Stimulated activated naive CD4-positive, alpha-beta T cell treated with Interleukin-2 at 50 U/mL for 16 hours (primary cell): ENCODE measurements around the gene HMGCL.
"Not testable (repeated sequence)": the region's sequence is repeated elsewhere in the genome, so short reads cannot be mapped to it uniquely, and the experiment has no call there.

Experiments used
- DNase-seq: peaks from one replicate; lab custom pipeline; 2025; lab: John Stamatoyannopoulos, UW

HMGCL gene

DNA sequence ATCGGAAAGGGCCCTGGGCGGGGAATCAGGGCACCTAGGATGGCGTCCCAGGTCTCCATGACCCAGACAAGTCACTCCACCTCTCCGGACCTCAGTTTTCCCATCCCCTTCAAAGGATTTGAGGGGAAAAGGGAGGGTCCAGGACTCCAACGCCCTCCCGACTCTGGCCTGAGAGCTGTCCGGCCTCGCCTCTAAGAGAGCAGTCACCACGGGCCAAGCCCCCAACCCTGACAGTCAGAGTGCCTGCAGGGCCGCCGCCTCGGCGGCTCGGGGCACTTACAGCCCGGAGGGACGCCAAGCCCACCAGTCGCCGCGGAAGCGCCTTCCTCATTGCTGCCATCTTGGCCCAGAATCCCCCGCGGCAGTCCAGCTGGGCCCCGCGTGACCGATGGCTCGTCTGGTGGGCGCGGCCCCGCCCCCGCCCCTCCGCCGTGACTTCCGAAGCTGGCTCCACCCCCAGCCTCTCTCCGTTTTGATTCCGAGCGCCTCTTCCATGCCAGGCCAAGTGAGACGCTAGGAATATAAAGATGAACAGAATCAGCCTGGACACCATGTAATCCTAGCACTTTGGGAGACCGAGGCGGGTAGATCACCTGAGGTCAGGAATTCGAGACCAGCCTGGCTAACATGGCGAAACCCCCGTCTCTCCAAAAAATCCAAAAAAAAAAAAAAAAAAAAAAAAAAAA is at the start of gene HMGCL:
TSS of gene HMGCL (minus strand) at position 354 of the 686 bp plus-strand sequence. CDS start at position 340, 14 bp downstream.
- DNase-seq, result peak; percentile 89

- no peak for DNase-seq
Observed at GRCh38 chr1:23872421-23872820, 47.2 kb upstream of the HMGCL start.

DNA sequence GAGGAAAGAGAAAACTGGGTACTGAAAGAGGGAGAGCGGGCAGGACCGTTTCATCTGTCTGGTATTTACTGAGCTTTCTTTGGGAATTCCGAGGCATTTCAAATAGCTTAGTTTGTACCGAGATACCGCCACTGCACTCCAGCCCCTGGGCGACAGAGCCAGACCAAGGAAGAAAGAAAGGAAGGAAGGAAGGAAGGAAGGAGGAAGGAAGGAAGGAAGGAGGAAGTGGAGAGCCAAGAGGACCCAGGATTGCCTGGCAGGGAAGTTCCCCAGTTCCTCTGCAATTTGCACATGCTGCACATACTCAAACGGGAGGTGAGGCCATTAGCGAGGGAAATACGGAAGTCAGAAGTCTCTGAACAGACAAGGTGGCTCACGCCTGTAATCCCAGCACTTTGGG is 43.8 kb upstream of the HMGCL start:
- no peak for DNase-seq

DNA sequence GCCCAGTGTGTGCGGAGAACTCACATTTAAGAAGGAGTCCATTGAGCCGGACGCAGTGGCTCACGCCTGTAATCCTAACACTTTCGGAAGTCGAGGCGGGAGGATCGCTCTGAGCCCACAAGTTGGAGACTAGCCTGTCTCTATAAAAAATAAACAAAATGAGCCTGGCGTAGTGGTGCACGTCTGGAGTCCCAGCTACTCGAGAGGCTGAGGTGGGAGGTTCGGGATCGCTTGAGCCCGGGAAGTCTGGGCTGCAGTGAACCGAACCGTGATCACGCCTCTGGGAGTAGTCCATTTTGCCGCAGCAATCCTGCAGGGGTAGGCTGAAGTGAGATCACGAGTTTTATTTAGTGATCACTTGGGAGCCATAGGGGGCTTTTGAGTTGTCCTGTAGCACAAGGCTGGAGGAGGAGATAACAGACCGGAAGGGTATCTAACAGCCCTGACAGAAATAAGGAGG is 43.4 kb upstream of the HMGCL start:
- DNase-seq, result no peak

- peak; percentile 92 for DNase-seq
Observed at GRCh38 chr1:23867895-23868556, 42.8 kb upstream of the HMGCL start, which contains the start of gene FUCA1. Gene FUCA1, minus strand, starts transcription at chr1:23868290. Its CDS starts 4 bp downstream, at chr1:23868286.

- DNase-seq, result no peak
Observed at GRCh38 chr1:23867542-23867894, 42.3 kb upstream of the HMGCL start.

- DNase-seq, result no peak
Observed at GRCh38 chr1:23865543-23865930, 40.3 kb upstream of the HMGCL start.

- no peak for DNase-seq
Observed at GRCh38 chr1:23864801-23865542, 39.7 kb upstream of the HMGCL start.

DNA sequence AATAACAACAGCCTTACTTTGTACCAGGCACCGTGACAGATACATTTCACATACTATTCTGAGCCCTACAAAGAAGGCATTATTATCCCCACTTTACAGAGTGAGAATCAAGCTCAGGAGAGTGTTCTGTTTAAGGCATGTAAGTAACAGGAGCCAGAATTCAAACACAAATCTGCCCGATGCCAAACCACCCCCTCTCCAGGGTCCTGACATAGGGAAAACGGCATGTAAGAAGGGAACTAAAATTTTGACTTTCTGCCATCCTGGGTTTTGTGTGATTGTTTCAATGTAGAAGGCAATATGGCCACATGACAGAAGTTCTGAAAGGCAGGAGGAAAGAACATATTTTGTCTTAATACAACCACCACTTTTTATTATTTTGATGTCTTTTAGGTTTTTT is 37.4 kb upstream of the HMGCL start:
- no peak for DNase-seq

GRCh38 chr1:23854568-23854967 is 29.3 kb upstream of the HMGCL start:
- DNase-seq, result no peak

DNA sequence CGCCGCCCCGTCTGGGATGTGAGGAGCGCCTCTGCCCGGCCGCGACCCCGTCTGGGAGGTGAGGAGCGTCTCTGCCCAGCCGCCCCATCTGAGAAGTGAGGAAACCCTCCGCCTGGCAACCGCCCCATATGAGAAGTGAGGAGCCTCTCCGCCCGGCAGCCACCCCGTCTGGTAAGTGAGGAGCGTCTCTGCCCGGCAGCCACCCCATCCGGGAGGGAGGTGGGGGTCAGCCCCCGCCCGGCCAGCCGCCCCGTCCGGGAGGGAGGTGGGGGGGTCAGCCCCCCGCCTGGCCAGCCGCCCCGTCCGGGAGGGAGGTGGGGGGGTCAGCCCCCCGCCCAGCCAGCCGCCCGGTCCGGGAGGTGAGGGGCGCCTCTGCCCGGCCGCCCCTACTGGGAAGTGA is 27.9 kb upstream of the HMGCL start:
- not testable (repeated sequence) for DNase-seq

DNA sequence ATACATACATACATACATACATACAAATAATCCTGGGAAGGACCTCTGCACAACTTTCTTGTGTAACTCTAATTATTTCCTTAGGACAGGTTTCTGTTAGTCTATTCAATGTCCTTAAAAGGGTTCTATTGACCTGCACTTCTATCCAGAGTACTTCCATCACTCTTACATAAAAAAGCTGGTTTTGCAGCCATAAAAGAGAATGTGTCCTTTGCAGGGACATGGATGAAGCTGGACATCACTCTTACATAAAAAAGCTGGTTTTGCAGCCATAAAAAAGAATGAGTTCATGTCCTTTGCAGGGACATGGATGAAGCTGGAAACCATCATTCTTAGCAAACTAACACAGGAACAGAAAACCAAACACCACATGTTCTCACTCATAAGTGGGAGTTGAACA is 26.2 kb upstream of the HMGCL start:
- not testable (repeated sequence) for DNase-seq

- DNase-seq, result no peak
Observed at GRCh38 chr1:23848673-23849616, 23.7 kb upstream of the HMGCL start.

DNA sequence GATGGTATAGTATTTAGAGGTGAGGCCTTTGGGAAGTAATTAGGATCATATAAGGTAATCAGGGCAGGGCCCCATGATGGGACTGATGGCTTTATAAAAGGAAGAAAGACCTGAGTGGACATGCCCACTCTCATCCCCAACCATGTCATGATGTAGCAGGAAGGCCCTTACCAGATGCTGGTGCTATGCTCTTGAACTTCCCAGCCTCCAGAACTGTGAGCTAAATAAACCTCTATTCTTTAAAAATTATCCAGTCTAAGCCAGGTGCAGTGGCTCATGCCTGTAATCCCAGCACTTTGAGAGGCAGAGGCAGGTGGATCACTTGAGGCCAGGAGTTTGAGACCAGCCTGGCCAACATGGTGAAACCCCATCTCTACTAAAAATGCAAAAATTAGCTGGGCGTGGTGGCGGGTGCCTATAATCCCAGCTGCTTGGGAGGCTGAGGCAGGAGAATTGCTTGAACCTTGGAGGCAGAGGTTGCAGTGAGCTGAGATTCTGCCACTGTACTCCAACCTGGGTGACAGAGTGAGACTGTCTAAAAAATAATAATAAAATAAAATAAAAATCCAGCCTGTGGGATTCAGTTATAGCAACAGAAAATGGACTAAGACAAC is 22.4 kb upstream of the HMGCL start:
- not testable (repeated sequence) for DNase-seq

DNA sequence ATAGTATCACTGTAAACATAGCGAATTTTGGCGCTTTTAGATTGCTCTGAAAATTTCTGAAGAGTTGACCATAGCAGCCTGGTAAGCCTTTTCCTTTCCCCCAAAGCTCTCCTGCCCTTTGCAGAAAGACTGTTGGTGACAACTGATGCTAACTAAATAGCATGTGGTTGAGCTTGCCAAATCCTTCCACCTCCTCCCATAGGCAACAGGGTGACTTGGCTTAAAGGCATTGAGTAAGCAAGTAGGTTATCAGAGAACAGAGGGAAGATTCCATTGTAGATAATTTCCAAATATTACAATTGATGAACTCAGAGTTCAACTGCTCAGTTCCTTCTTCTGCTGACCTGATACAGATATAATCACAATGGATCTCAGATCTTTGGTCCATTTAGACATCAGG is 19.9 kb upstream of the HMGCL start:
- DNase-seq, result no peak

- no peak for DNase-seq
Observed at GRCh38 chr1:23843644-23844043, 18.4 kb upstream of the HMGCL start.

GRCh38 chr1:23838401-23838866 is 13.2 kb upstream of the HMGCL start:
- peak; percentile 71 for DNase-seq

GRCh38 chr1:23837908-23838307 is 12.7 kb upstream of the HMGCL start:
- DNase-seq, result no peak

GRCh38 chr1:23836037-23836436 is 10.8 kb upstream of the HMGCL start:
- no peak for DNase-seq

GRCh38 chr1:23834156-23834555 is 8.9 kb upstream of the HMGCL start:
- not testable (repeated sequence) for DNase-seq

GRCh38 chr1:23827717-23828116 is 2.5 kb upstream of the HMGCL start:
- DNase-seq, result no peak
